Memory B cell (primary cell): ENCODE data around the gene LRRC4C.

Source experiments
- ATAC-seq: fragments of 150-1000 bp; cut with Tn5 transposase; 2 replicates; pipeline ENCODE4 v1.10.0; 2021; ENCODE audit warnings: low read depth, mild to moderate bottlenecking, moderate library complexity
- DNase-seq, 2 donors: peaks; one replicate each; pipeline ENCODE4 v3.0.0; 2022; ENCODE audit warnings: low spot score in 2 of 2
- H3K27ac Mint-ChIP-seq: one replicate; pipeline ENCODE4 v1.8.0; 2022; ENCODE audit warnings: mild to moderate bottlenecking, moderate library complexity, mixed read lengths
- H3K27me3 Mint-ChIP-seq: one replicate; pipeline ENCODE4 v1.8.0; 2022; ENCODE audit warnings: mixed read lengths
- H3K36me3 Mint-ChIP-seq: one replicate; pipeline ENCODE4 v1.8.0; 2022; ENCODE audit warnings: mild to moderate bottlenecking, mixed read lengths
- H3K4me1 Mint-ChIP-seq: one replicate; pipeline ENCODE4 v1.8.0; 2022; ENCODE audit warnings: mixed read lengths
- H3K4me3 Mint-ChIP-seq: one replicate; pipeline ENCODE4 v1.8.0; 2022; ENCODE audit warnings: mild to moderate bottlenecking, moderate library complexity, mixed read lengths
- H3K9me3 Mint-ChIP-seq: one replicate; pipeline ENCODE4 v1.8.0; 2022; ENCODE audit warnings: mixed read lengths

The LRRC4C gene

GRCh38 chr11:40514124-40514523 lies 945.3 kb downstream of the LRRC4C start:
- H3K27me3 Mint-ChIP-seq, result no peaks in the 10 kb centered on the region
- no peak overlapping the region for H3K27ac Mint-ChIP-seq
- no peaks in the 10 kb centered on the region for H3K36me3 Mint-ChIP-seq
- no peak for DNase-seq
- H3K4me3 Mint-ChIP-seq, result no peak overlapping the region
- no peak for ATAC-seq
- H3K9me3 Mint-ChIP-seq, result peaks cover 11% of the 10 kb centered on the region
- no peaks in the 10 kb centered on the region for H3K4me1 Mint-ChIP-seq

GRCh38 chr11:40513281-40513680 lies 946.2 kb downstream of the LRRC4C start:
- no peak for DNase-seq
- H3K9me3 Mint-ChIP-seq, result peaks cover 7% of the 10 kb centered on the region
- no peak overlapping the region for H3K4me3 Mint-ChIP-seq
- H3K36me3 Mint-ChIP-seq, result no peaks in the 10 kb centered on the region
- no peaks in the 10 kb centered on the region for H3K27me3 Mint-ChIP-seq
- ATAC-seq, result no peak
- H3K4me1 Mint-ChIP-seq, result no peaks in the 10 kb centered on the region
- H3K27ac Mint-ChIP-seq, result no peak overlapping the region

GRCh38 chr11:40508303-40508702 lies 951.1 kb downstream of the LRRC4C start:
- no peaks in the 10 kb centered on the region for H3K27me3 Mint-ChIP-seq
- ATAC-seq (no peak), DNase-seq (no peak)
- no peaks in the 10 kb centered on the region for H3K36me3 Mint-ChIP-seq
- no peaks in the 10 kb centered on the region for H3K4me1 Mint-ChIP-seq
- H3K27ac Mint-ChIP-seq, result no peak overlapping the region
- H3K4me3 Mint-ChIP-seq, result no peak overlapping the region
- peaks cover 6% of the 10 kb centered on the region for H3K9me3 Mint-ChIP-seq

GRCh38 chr11:40506226-40506625 lies 953.2 kb downstream of the LRRC4C start:
- DNase-seq, result no peak
- ATAC-seq, result no peak
- no peak overlapping the region for H3K4me3 Mint-ChIP-seq
- H3K27me3 Mint-ChIP-seq, result no peaks in the 10 kb centered on the region
- H3K36me3 Mint-ChIP-seq, result no peaks in the 10 kb centered on the region
- no peak overlapping the region for H3K27ac Mint-ChIP-seq
- no peaks in the 10 kb centered on the region for H3K4me1 Mint-ChIP-seq
- peaks cover 7% of the 10 kb centered on the region for H3K9me3 Mint-ChIP-seq

GRCh38 chr11:40491341-40491740 lies 968.1 kb downstream of the LRRC4C start:
- H3K27ac Mint-ChIP-seq, result no peak overlapping the region
- H3K4me1 Mint-ChIP-seq, result no peaks in the 10 kb centered on the region
- no peak overlapping the region for H3K4me3 Mint-ChIP-seq
- no peaks in the 10 kb centered on the region for H3K36me3 Mint-ChIP-seq
- H3K9me3 Mint-ChIP-seq, result peaks cover 3% of the 10 kb centered on the region
- no peaks in the 10 kb centered on the region for H3K27me3 Mint-ChIP-seq
- DNase-seq (no peak), ATAC-seq (no peak)

- Mint-ChIP-seq H3K9me3 (peaks cover 9% of the 10 kb centered on the region), H3K27me3 (no peaks in the 10 kb centered on the region), H3K4me3 (no peak overlapping the region), H3K36me3 (no peaks in the 10 kb centered on the region), H3K27ac (no peak overlapping the region), H3K4me1 (no peaks in the 10 kb centered on the region)
- no peak for DNase-seq
- no peak for ATAC-seq
Measured at GRCh38 chr11:40467771-40468170, 991.7 kb downstream of the LRRC4C start.

- Mint-ChIP-seq H3K27ac (no peak overlapping the region), H3K4me1 (no peaks in the 10 kb centered on the region), H3K36me3 (no peaks in the 10 kb centered on the region), H3K9me3 (peaks cover 8% of the 10 kb centered on the region), H3K27me3 (no peaks in the 10 kb centered on the region), H3K4me3 (no peak overlapping the region)
- ATAC-seq (no peak), DNase-seq (no peak)
Measured at GRCh38 chr11:40445391-40445790, 1014.1 kb downstream of the LRRC4C start.

- Mint-ChIP-seq H3K36me3 (no peaks in the 10 kb centered on the region), H3K9me3 (peaks cover 8% of the 10 kb centered on the region), H3K4me1 (no peaks in the 10 kb centered on the region), H3K27ac (no peak overlapping the region), H3K4me3 (no peak overlapping the region), H3K27me3 (no peaks in the 10 kb centered on the region)
- ATAC-seq (no peak), DNase-seq (no peak)
Measured at GRCh38 chr11:40444151-40444550, 1015.3 kb downstream of the LRRC4C start.

GRCh38 chr11:40435344-40435743 lies 1024.1 kb downstream of the LRRC4C start:
- Mint-ChIP-seq H3K36me3 (no peaks in the 10 kb centered on the region), H3K27ac (no peak overlapping the region), H3K9me3 (peaks cover 11% of the 10 kb centered on the region), H3K27me3 (no peaks in the 10 kb centered on the region), H3K4me3 (no peak overlapping the region), H3K4me1 (no peaks in the 10 kb centered on the region)
- no peak for DNase-seq
- ATAC-seq, result no peak

- Mint-ChIP-seq H3K27ac (no peak overlapping the region), H3K4me3 (no peak overlapping the region), H3K4me1 (no peaks in the 10 kb centered on the region), H3K9me3 (peaks cover 11% of the 10 kb centered on the region), H3K36me3 (no peaks in the 10 kb centered on the region), H3K27me3 (no peaks in the 10 kb centered on the region)
- ATAC-seq (no peak), DNase-seq (no peak)
Measured at GRCh38 chr11:40434926-40435325, 1024.5 kb downstream of the LRRC4C start.

- peaks cover 11% of the 10 kb centered on the region for H3K9me3 Mint-ChIP-seq
- no peak overlapping the region for H3K27ac Mint-ChIP-seq
- ATAC-seq (no peak), DNase-seq (no peak)
- no peaks in the 10 kb centered on the region for H3K27me3 Mint-ChIP-seq
- H3K36me3 Mint-ChIP-seq, result no peaks in the 10 kb centered on the region
- no peaks in the 10 kb centered on the region for H3K4me1 Mint-ChIP-seq
- no peak overlapping the region for H3K4me3 Mint-ChIP-seq
Measured at GRCh38 chr11:40432358-40432757, 1027.1 kb downstream of the LRRC4C start.

GRCh38 chr11:40425168-40425567 lies 1034.3 kb downstream of the LRRC4C start:
- no peaks in the 10 kb centered on the region for H3K27me3 Mint-ChIP-seq
- ATAC-seq (no peak), DNase-seq (no peak)
- H3K9me3 Mint-ChIP-seq, result peaks cover 2% of the 10 kb centered on the region
- no peaks in the 10 kb centered on the region for H3K36me3 Mint-ChIP-seq
- H3K4me1 Mint-ChIP-seq, result no peaks in the 10 kb centered on the region
- no peak overlapping the region for H3K27ac Mint-ChIP-seq
- H3K4me3 Mint-ChIP-seq, result no peak overlapping the region

GRCh38 chr11:40421208-40421981 lies 1038.1 kb downstream of the LRRC4C start:
- DNase-seq (no peak), ATAC-seq (no peak)
- Mint-ChIP-seq H3K36me3 (no peaks in the 10 kb centered on the region), H3K27ac (no peak overlapping the region), H3K4me1 (no peaks in the 10 kb centered on the region), H3K27me3 (no peaks in the 10 kb centered on the region), H3K4me3 (no peak overlapping the region), H3K9me3 (peaks cover 2% of the 10 kb centered on the region)

GRCh38 chr11:40417627-40418026 lies 1041.8 kb downstream of the LRRC4C start:
- Mint-ChIP-seq H3K4me1 (no peaks in the 10 kb centered on the region), H3K27me3 (no peaks in the 10 kb centered on the region), H3K36me3 (no peaks in the 10 kb centered on the region), H3K27ac (no peak overlapping the region), H3K9me3 (peaks cover 9% of the 10 kb centered on the region), H3K4me3 (no peak overlapping the region)
- ATAC-seq (no peak), DNase-seq (no peak)

GRCh38 chr11:40407355-40407754 lies 1052.1 kb downstream of the LRRC4C start:
- ATAC-seq (no peak), DNase-seq (no peak)
- H3K4me3 Mint-ChIP-seq, result no peak overlapping the region

More at GRCh38 chr11:40407355-40407754, 1052.1 kb downstream of the LRRC4C start:
- no peaks in the 10 kb centered on the region for H3K27me3 Mint-ChIP-seq
- peaks cover 8% of the 10 kb centered on the region for H3K9me3 Mint-ChIP-seq
- H3K27ac Mint-ChIP-seq, result no peak overlapping the region
- no peaks in the 10 kb centered on the region for H3K4me1 Mint-ChIP-seq
- no peaks in the 10 kb centered on the region for H3K36me3 Mint-ChIP-seq
